Mucosa of descending colon (tissue), 3 donors: ENCODE data around the gene CAST. TPM values are rescaled to one million over a fixed set of nuclear protein-coding genes. Genes with fewer than 3 reads are reported as not detected.

Source experiments
- ATAC-seq: fragments of 200-7000 bp; cut with Tn5 transposase; one replicate; pipeline ENCODE4 v1.9.1; 2020; ENCODE audit warnings: mild to moderate bottlenecking, moderate library complexity
- DNase-seq, 3 donors: peaks; one replicate each; pipeline ENCODE4 v3.0.0-alpha.2; 2020
- H3K36me3 ChIP-seq: fragments of 200-600 bp; one replicate; pipeline ENCODE4 v1.8.0; 2021; ENCODE audit warnings: low read depth, mild to moderate bottlenecking
- H3K4me1 ChIP-seq: fragments of 200-600 bp; one replicate; pipeline ENCODE4 v1.8.0; 2021; ENCODE audit warnings: low read depth, mild to moderate bottlenecking
- H3K4me3 ChIP-seq: fragments of 200-600 bp; one replicate; pipeline ENCODE4 v1.8.0; 2021; ENCODE audit warnings: mild to moderate bottlenecking
- H3K9me3 ChIP-seq: fragments of 200-600 bp; one replicate; pipeline ENCODE4 v1.8.0; 2021; ENCODE audit warnings: mild to moderate bottlenecking
- CTCF ChIP-seq: fragments of 200-600 bp; IDR thresholded peaks from one replicate; pipeline ENCODE4 v1.8.0; 2022; ENCODE audit warnings: antibody characterized with exemption, mild to moderate bottlenecking
- intact Hi-C, 2 donors: fragments of 100-400 bp; cut with DNase I in 1 of 2; cut with micrococcal nuclease in 1 of 2; formaldehyde crosslinking; loops; one replicate each; pipeline versions ENCODE4 v1.11.0 to v1.11.1; 2022; cut with DNase I, micrococcal nuclease
- total RNA-seq, 3 donors: library from RNA; stranded (reverse); fragmentation: NEBNext Ultra II Directional in 2 of 3; extraction: Animal tissue kit (Norgen Biotek cat#: 25700) in 2 of 3; gene quantifications; one replicate each; pipeline versions ENCODE4 v1.2.1 to v1.2.4, GENCODE V29; 2021 to 2023
- donor health status: DM: no; HTN: no; CAD: no; lungs with moderate emphysema.
- donor health status: DM: no; HTN: no; CAD: no.
- donor health status: DM: no; HTN: yes; CAD: no.

CAST gene
- total RNA-seq, 3 donors from 2014 or later: 348 to 433 (median 372) TPM

GRCh38 chr5:96783326-96783725, 121.2 kb downstream of the CAST start:
- H3K36me3 ChIP-seq: peaks cover 6% of the 10 kb centered on the region
- ATAC-seq (no peak), DNase-seq (no peak)
- no peak for TF ChIP-seq CTCF
- no peaks in the 10 kb centered on the region for H3K4me1 ChIP-seq
- no peaks in the 10 kb centered on the region for H3K9me3 ChIP-seq
- intact Hi-C loops: no loop called here
- no peak overlapping the region for H3K4me3 ChIP-seq

- no peak overlapping the region for H3K4me3 ChIP-seq
- DNase-seq (no peak), ATAC-seq (no peak)
- intact Hi-C loops: no loop called here
- no peaks in the 10 kb centered on the region for H3K4me1 ChIP-seq
- no peaks in the 10 kb centered on the region for H3K9me3 ChIP-seq
- no peak for TF ChIP-seq CTCF
- H3K36me3 ChIP-seq: peaks cover 6% of the 10 kb centered on the region
Measured at GRCh38 chr5:96785326-96786109, 123.3 kb downstream of the CAST start.

- Histone ChIP-seq H3K36me3 (peaks cover 6% of the 10 kb centered on the region), H3K4me1 (no peaks in the 10 kb centered on the region), H3K4me3 (no peak overlapping the region), H3K9me3 (no peaks in the 10 kb centered on the region)
- intact Hi-C loops: no loop called here
- TF ChIP-seq CTCF: no peak
- peak; percentile 27 for ATAC-seq
- DNase-seq: no peak
Measured at GRCh38 chr5:96788112-96788749, 126.1 kb downstream of the CAST start.

- no peak for DNase-seq
- no peaks in the 10 kb centered on the region for H3K4me1 ChIP-seq
- peaks cover 6% of the 10 kb centered on the region for H3K36me3 ChIP-seq
- TF ChIP-seq CTCF: no peak
- H3K4me3 ChIP-seq: no peak overlapping the region
- intact Hi-C loops: no loop called here
- ATAC-seq: no peak
- no peaks in the 10 kb centered on the region for H3K9me3 ChIP-seq
Measured at GRCh38 chr5:96789794-96790330, 127.7 kb downstream of the CAST start.

- Histone ChIP-seq H3K36me3 (no peaks in the 10 kb centered on the region), H3K9me3 (no peaks in the 10 kb centered on the region), H3K4me3 (no peak overlapping the region), H3K4me1 (no peaks in the 10 kb centered on the region)
- DNase-seq (no peak), ATAC-seq (peak; percentile 81)
- intact Hi-C loops: no loop called here
- TF ChIP-seq CTCF: no peak
Measured at GRCh38 chr5:96790961-96791504, 128.9 kb downstream of the CAST start.
